Caco-2 (cell line): Measurements from ENCODE around the gene GAB2. TPM values are rescaled to one million over a fixed set of nuclear protein-coding genes. Genes with fewer than 3 reads are reported as not detected.

Experiments used
- BruUV-seq: library from RNA; stranded (reverse); fragments of 400-500 nt; replicated peaks from 2 replicates; lab custom pipeline; 2021; lab: Mats Ljungman, UMichigan
- CTCF ChIA-PET: fragments of 300-600 bp; sonication (Branson Sonifier 250); formaldehyde crosslinking; loops from one replicate; lab custom pipeline; 2022; ENCODE audit warnings: antibody characterized with exemption; lab: Charles Lee
- POLR2A ChIA-PET: fragments of 300-600 bp; sonication (Branson Sonifier 250); formaldehyde crosslinking; loops from one replicate; lab custom pipeline; 2022; ENCODE audit warnings: antibody characterized with exemption; lab: Charles Lee
- DNase-seq, 2 experiments: peaks; one replicate each; pipeline versions ENCODE4 v3.0.0 to v3.0.0-alpha.2; 2020 to 2022
- H3K27me3 ChIP-seq: replicated peaks from 2 replicates; pipeline ENCODE4 v1.6.0; 2011; ENCODE audit warnings: low read length; ENCODE audit not compliant: control insufficient read depth, insufficient read depth
- H3K36me3 ChIP-seq: 2 replicates; pipeline ENCODE4 v1.5.1; 2011; ENCODE audit warnings: low read length; ENCODE audit not compliant: control insufficient read depth, insufficient read depth
- H3K4me1 ChIP-seq: fragments of 250-450 bp; sonication (Bioruptor Pico); 2 replicates; pipeline ENCODE4 v1.5.1; 2020; ENCODE audit warnings: mild to moderate bottlenecking
- H3K4me3 ChIP-seq: 2 replicates; pipeline ENCODE4 v1.5.1; 2011; ENCODE audit warnings: low read depth, mild to moderate bottlenecking, control low read depth, low read length
- H3K9me3 ChIP-seq: fragments of 250-450 bp; sonication (Bioruptor Pico); 2 replicates; pipeline ENCODE4 v1.5.1; 2020; ENCODE audit warnings: mild to moderate bottlenecking, moderate library complexity
- H3K27ac Mint-ChIP-seq: one replicate; pipeline ENCODE4 v1.8.0; 2022; ENCODE audit warnings: mixed read lengths; ENCODE audit not compliant: unreplicated experiment
- H3K27me3 Mint-ChIP-seq: one replicate; pipeline ENCODE4 v1.8.0; 2022; ENCODE audit warnings: mixed read lengths; ENCODE audit not compliant: insufficient read depth, unreplicated experiment
- H3K36me3 Mint-ChIP-seq: one replicate; pipeline ENCODE4 v1.8.0; 2022; ENCODE audit warnings: mild to moderate bottlenecking, mixed read lengths; ENCODE audit not compliant: insufficient read depth, unreplicated experiment
- H3K4me1 Mint-ChIP-seq: one replicate; pipeline ENCODE4 v1.8.0; 2022; ENCODE audit warnings: low read depth, mixed read lengths; ENCODE audit not compliant: unreplicated experiment
- H3K4me3 Mint-ChIP-seq: one replicate; pipeline ENCODE4 v1.8.0; 2022; ENCODE audit warnings: mild to moderate bottlenecking, moderate library complexity, mixed read lengths; ENCODE audit not compliant: unreplicated experiment
- H3K9me3 Mint-ChIP-seq: one replicate; pipeline ENCODE4 v1.8.0; 2022; ENCODE audit warnings: mixed read lengths; ENCODE audit not compliant: unreplicated experiment
- CTCF ChIP-seq, 2 experiments: fragments of 200-600 bp in 1 of 2; IDR thresholded peaks; 1 replicate in 1 of 2; 2 replicates in 1 of 2; pipeline versions ENCODE4 v1.5.1 to v1.8.0; 2011 to 2022; ENCODE audit warnings: antibody characterized with exemption in 1 of 2, control low read depth in 1 of 2, inconsistent platforms in 1 of 2, low read depth in 1 of 2, low read length in 1 of 2, mild to moderate bottlenecking in 1 of 2, moderate library complexity in 1 of 2; ENCODE audit not compliant: insufficient read depth in 1 of 2, severe bottlenecking in 1 of 2, unreplicated experiment in 1 of 2
- intact Hi-C: fragments of 100-400 bp; cut with micrococcal nuclease; formaldehyde crosslinking; loops from one replicate; pipeline ENCODE4 v1.10.0; 2022; ENCODE audit not compliant: unreplicated experiment
- total RNA-seq: library from RNA; stranded (reverse); gene quantifications from 2 replicates; pipeline ENCODE4 v1.2.3, GENCODE V29; 2022

Gene GAB2
- total RNA-seq, 1 experiment from 2014 or later = 67.3 TPM

GRCh38 chr11:78319453-78319955 is 98.1 kb downstream of the GAB2 start:
- DNase-seq = no peak
- ChIA-PET CTCF (interaction anchor here (1.3 kb wide), 1 partner anchor 60 kb away, joined by 3 read pairs; no protein-coding TSS in a partner anchor), POLR2A (no interaction called here)
- TF ChIP-seq CTCF (IDR thresholded peaks at IDR 0.05; ENCODE audit: insufficient read depth in 1 of 2, low read depth in 1 of 2, low read length in 1 of 2, severe bottlenecking in 1 of 2, unreplicated experiment in 1 of 2) = no peak
- no peaks in the 10 kb centered on the region for H3K4me1 Mint-ChIP-seq
- H3K27ac Mint-ChIP-seq = no peak overlapping the region
- no peaks in the 10 kb centered on the region for H3K9me3 Mint-ChIP-seq
- H3K4me3 Mint-ChIP-seq = no peak overlapping the region
- no peaks in the 10 kb centered on the region for H3K36me3 Mint-ChIP-seq
- no TSS peak for BruUV-seq
- Histone ChIP-seq H3K36me3 (no peaks in the 10 kb centered on the region), H3K27me3 (no peaks in the 10 kb centered on the region), H3K9me3 (no peaks in the 10 kb centered on the region), H3K4me1 (no peaks in the 10 kb centered on the region), H3K4me3 (no peak overlapping the region)
- H3K27me3 Mint-ChIP-seq = no peaks in the 10 kb centered on the region
- intact Hi-C loops = no loop called here

DNA sequence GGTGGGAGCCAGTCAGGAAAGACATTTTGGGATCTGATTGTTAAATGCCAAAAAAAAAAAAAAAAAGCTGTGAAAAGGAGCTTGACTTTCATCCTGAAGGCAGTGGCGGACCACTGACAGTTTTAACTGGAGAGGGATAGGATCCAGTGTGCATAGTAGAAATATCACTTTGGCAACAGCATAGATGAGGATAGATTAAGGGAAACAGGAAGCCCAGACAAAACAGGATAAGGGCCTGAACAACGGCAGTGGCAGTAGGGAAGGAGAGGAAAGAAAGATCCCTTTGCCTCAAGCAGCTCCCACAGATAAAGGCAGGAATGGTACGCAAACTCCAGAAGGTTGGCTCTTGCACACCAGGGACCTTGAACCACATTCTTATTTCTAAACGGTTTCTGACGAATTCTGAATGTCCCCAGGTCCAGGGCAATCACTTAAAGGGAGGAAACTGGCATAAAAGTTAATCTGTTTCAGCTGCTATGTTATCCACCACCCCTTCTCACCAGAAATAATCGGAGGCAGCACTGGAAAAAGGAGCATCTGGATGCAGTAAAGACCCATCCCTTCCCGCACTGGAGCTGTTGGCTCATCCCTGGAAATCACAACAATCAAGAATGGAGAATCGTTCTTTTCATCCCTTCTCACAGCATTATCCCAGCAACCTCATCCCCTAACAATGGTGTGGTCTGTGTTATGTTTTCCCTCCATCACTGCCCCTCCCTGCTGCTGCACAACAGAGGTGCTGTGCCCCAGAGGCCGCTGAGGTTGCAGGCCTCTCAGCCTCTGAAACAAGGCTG is 99.1 kb downstream of the GAB2 start:
- intact Hi-C loops = no loop called here
- Mint-ChIP-seq H3K27ac (no peak overlapping the region), H3K36me3 (no peaks in the 10 kb centered on the region), H3K27me3 (no peaks in the 10 kb centered on the region), H3K4me3 (no peak overlapping the region), H3K4me1 (no peaks in the 10 kb centered on the region), H3K9me3 (no peaks in the 10 kb centered on the region)
- ChIA-PET CTCF (interaction anchor here (0.6 kb wide), 1 partner anchor 98 kb away, joined by 3 read pairs; no protein-coding TSS in a partner anchor), POLR2A (no interaction called here)
- H3K4me3 ChIP-seq = no peak overlapping the region
- no peaks in the 10 kb centered on the region for H3K36me3 ChIP-seq
- DNase-seq = no peak
- no peaks in the 10 kb centered on the region for H3K9me3 ChIP-seq
- TF ChIP-seq CTCF (IDR thresholded peaks at IDR 0.05; ENCODE audit: insufficient read depth in 1 of 2, low read depth in 1 of 2, low read length in 1 of 2, severe bottlenecking in 1 of 2, unreplicated experiment in 1 of 2) = no peak
- no peaks in the 10 kb centered on the region for H3K27me3 ChIP-seq
- BruUV-seq = no TSS peak
- no peaks in the 10 kb centered on the region for H3K4me1 ChIP-seq

DNA sequence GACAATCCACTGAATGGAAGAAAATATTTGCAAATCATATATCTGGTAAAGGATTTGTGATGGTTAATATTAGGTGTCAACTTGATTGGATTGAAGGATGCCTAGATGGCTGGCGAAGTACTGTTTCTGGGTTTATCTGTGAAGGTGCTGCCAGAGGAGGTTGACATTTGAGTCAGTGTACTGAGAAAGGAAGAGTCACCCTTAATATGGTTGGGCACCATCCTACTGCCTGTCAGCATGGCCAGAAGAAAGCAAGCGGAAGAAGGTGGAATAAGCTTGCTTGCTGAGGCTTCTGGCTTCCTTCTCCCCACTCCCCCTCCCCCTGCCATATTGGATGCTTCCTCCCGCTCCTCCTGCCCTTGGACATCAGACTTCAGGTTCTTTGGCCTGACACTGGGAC is 101.9 kb downstream of the GAB2 start:
- Mint-ChIP-seq H3K27me3 (no peaks in the 10 kb centered on the region), H3K4me1 (no peaks in the 10 kb centered on the region), H3K27ac (no peak overlapping the region), H3K4me3 (no peak overlapping the region), H3K9me3 (no peaks in the 10 kb centered on the region), H3K36me3 (no peaks in the 10 kb centered on the region)
- CTCF ChIA-PET = no interaction called here
- BruUV-seq = no TSS peak
- Histone ChIP-seq H3K9me3 (no peaks in the 10 kb centered on the region), H3K4me1 (peaks cover 3% of the 10 kb centered on the region), H3K4me3 (no peak overlapping the region), H3K36me3 (no peaks in the 10 kb centered on the region), H3K27me3 (no peaks in the 10 kb centered on the region)
- POLR2A ChIA-PET = no interaction called here
- intact Hi-C loops = no loop called here
- TF ChIP-seq CTCF (IDR thresholded peaks at IDR 0.05; ENCODE audit: insufficient read depth in 1 of 2, low read depth in 1 of 2, low read length in 1 of 2, severe bottlenecking in 1 of 2, unreplicated experiment in 1 of 2) = no peak
- no peak for DNase-seq
